Measurements from ENCODE around the gene NFIX.

Gene NFIX

GRCh38 chr19:13018035-13018914, 23.0 kb downstream of the NFIX start:
- peak in 36 of 51 donors; percentile 19 to 79 (median 61) for DNase-seq

- DNase-seq: no peak
Measured at GRCh38 chr19:13019332-13019731, 24.1 kb downstream of the NFIX start.

DNA sequence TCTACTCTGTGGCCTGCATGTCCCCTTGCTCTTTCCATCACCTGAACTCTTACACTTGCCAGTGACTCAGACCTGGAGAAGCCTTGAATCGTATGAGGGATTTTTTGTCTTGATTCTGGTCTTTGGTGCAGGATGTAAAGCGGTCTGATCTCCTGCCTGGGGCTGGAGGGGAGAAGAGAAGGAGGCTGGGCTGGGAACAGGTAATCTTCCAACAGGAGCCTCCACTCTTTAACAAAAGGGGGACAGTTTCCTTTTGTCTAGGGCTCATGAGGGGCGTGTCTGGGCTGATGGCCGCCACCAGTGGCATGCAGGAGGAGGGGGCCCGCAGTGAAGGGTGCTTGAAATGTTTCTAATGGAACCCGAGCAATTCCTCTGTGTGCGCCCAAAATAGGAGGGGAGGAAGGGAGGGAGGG, 24.7 kb downstream of the NFIX start:
- no peak for DNase-seq

GRCh38 chr19:13022111-13022858, 27.0 kb downstream of the NFIX start:
- peak in 14 of 51 donors; percentile 30 to 82 (median 55) for DNase-seq

DNA sequence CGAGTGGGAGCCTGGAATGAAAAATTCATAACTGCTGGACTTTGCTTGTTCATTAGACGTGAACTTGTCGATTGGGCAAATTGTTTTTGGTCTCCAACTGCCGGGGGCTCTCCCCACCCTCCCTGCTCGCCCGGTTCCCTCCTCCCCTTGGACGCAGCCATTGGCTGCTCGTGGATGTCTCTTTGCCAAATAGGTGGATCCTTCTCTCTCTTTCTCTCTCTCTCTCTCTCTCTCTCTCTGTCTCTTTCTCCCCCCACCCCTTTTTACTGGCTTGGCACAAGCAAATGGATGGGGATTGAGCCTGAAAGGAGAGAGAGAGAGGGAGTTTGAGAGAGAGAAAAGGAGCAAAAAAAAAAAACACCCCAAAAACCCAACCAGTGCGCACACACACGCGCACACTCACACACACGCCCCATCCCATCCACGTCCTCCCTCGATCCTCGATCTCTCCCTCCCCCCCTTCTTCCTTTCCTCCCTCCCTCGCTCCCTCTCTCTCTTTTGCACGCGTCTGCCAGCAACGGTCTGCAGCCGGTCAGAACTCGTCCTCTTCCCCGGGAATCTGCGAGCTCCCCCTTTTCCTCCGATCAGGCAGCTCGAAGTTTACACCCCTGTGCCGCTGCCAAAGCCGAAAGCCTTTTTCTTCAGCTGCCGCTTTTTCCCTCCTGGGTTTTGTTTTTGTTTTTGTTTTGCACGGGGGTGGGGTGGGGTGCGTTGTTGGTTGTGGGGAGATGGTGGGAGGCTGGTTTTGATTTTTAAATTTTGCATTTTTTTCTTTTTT, 27.8 kb downstream of the NFIX start:
- DNase-seq: peak in 46 of 51 donors; percentile 29 to 94 (median 76)

GRCh38 chr19:13023656-13024055, 28.4 kb downstream of the NFIX start:
- no peak for DNase-seq

DNA sequence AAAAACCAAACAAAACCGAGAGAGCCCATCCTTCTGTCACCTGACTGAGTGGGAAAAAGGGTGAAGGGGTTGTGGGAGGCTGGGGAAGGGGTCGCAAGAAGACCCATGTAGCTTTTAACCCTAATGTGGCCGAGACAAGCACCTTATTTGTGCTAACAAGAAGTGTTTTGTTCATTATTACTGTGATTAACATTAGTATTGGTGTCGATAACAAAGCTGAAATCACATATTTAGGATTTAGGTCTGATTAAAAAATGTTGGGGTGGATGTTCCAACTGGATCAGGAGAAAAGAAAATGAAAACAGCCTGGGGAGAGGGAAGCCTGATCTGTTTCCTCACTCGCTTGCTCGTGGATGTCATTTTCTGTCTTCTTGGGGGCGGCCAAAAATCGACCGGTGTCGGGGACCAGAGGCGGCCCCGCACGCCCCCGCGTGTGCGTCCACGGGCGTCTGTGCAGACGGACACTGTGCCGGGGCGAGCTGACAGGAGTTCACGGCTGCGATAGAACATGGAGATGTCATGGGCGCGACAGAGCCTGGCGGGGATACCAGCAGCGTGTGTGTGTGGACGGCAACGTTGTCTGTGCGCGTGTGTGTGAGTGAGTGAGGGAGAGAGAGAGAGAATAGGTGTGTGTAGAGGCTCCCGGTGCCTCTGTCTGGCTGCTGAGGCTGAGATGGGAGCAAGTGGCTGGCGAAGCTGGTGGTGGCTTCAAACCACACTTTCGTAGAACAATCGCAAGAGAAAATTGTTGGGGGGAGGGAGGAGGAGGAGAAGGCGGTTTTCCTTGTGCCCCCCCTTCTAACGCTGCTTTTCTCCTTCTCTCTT, 29.1 kb downstream of the NFIX start:
- peak in 9 of 51 donors; percentile 28 to 79 (median 41) for DNase-seq

- peak in 16 of 51 donors; percentile 8 to 79 (median 38) for DNase-seq
Measured at GRCh38 chr19:13024951-13025697, 29.8 kb downstream of the NFIX start.

GRCh38 chr19:13025819-13026456, 30.7 kb downstream of the NFIX start:
- peak in 13 of 51 donors; percentile 19 to 74 (median 31) for DNase-seq

- peak in 10 of 51 donors; percentile 17 to 74 (median 35) for DNase-seq
Measured at GRCh38 chr19:13026462-13027370, 31.4 kb downstream of the NFIX start.

DNA sequence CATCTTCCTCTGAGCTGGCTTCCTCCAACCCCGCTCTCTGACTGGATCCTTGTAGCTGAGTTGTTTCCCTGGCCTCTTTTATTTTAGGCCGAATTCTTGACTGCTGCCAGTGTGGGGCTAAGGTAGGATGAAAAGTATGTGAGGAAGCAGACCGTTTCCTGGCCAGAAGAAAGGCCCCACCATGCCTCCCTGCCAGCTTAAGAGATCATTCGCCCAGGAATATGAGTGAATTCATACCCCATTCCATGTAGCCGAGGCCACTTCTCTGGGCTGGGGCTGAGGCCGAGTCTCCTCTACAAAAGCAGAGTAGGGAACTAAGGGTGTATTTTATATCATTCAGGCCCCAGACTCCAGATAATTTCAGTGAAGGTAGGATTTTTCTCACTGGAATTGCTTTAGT, 32.3 kb downstream of the NFIX start:
- peak in 1 of 51 donors; percentile 68 for DNase-seq

DNA sequence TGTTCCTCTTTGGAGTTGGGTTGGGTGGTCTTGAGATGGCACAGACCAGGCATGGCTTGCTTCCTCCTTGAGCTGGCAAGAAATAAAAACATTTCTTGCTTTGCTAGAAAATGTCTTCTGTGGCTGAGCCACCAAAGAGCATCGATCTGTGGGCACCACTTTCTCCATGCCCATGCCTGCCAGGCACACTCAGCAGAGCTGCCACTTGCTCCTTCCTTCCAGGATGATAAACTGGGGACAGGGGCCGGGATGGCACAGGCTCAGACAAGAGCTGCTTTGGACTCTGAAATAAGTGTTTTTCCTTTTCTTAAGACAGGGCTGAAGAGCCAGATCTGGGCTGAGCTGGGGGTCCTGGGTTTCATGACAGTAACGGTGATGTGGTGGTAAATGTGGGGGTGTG, 32.8 kb downstream of the NFIX start:
- DNase-seq: peak in 2 of 51 donors; percentile 30 to 70

GRCh38 chr19:13029301-13029880, 34.1 kb downstream of the NFIX start:
- no peak for DNase-seq

- peak in 36 of 51 donors; percentile 18 to 81 (median 54) for DNase-seq
Measured at GRCh38 chr19:13029893-13030292, 34.6 kb downstream of the NFIX start.

GRCh38 chr19:13031917-13032623, 36.8 kb downstream of the NFIX start:
- DNase-seq: peak in 38 of 51 donors; percentile 28 to 83 (median 60)

- DNase-seq: no peak
Measured at GRCh38 chr19:13032837-13033236, 37.6 kb downstream of the NFIX start.

DNA sequence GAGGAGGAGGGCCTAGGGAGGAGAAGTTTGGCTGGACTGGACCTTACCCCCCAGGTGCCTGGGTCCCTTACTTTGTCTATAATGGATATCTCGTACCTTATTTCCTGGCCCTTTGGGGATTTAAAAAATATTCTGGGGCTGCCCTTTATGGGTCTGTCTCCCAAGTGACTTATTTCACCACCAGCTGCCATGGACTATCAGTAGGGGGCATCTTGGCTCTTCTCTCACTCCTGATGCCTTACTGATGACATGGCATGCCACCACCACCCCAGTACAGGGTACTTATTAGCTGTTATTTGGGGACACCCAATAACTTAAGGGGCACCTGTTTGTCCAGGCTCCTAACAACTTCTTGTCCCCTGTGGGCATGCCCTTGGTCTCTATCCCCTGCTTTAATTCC, 38.0 kb downstream of the NFIX start:
- DNase-seq: peak in 10 of 51 donors; percentile 8 to 60 (median 45)
